ENCODE measurements around the gene RNF113B.

RNF113B gene

GRCh38 chr13:98134901-98135300 lies 42.2 kb downstream of the RNF113B start:
- DNase-seq, result no peak

- DNase-seq, result no peak
These were observed 43.1 kb downstream of the RNF113B start for GRCh38 chr13:98133946-98134345.

- DNase-seq, result no peak
These were observed 47.9 kb downstream of the RNF113B start for GRCh38 chr13:98129059-98129746.

Data from NCI-H2227 treated with DMSO at 0.1 percent for 48 hours (cell line).